Osteoblast (primary cell): ENCODE results near the gene SHC2. TPM values are rescaled to one million over a fixed set of nuclear protein-coding genes. Genes with fewer than 3 reads are reported as not detected.

ENCODE experiments used
- DNase-seq: peaks from one replicate; pipeline ENCODE4 v3.0.0; 2011; ENCODE audit warnings: low spot score, mixed read lengths; ENCODE audit not compliant: insufficient read length; ENCODE audit errors: missing footprints
- H2AFZ ChIP-seq: 2 replicates; pipeline ENCODE4 v1.6.0; 2011; ENCODE audit warnings: mild to moderate bottlenecking, low read length
- H3K27ac ChIP-seq: 2 replicates; pipeline ENCODE4 v1.5.1; 2011; ENCODE audit warnings: mild to moderate bottlenecking, low read depth, low read length, moderate library complexity
- H3K27me3 ChIP-seq: 2 replicates; pipeline ENCODE4 v1.6.0; 2012; ENCODE audit warnings: mild to moderate bottlenecking, control low read depth, inconsistent platforms, low read length, moderate library complexity; ENCODE audit not compliant: insufficient read depth
- H3K36me3 ChIP-seq: 2 replicates; pipeline ENCODE4 v1.5.1; 2011; ENCODE audit warnings: mild to moderate bottlenecking, low read length, control low read depth, moderate library complexity; ENCODE audit not compliant: insufficient read depth
- H3K4me1 ChIP-seq: 2 replicates; pipeline ENCODE4 v1.5.1; 2011; ENCODE audit warnings: mild to moderate bottlenecking, low read length, control low read depth, moderate library complexity; ENCODE audit not compliant: insufficient read depth
- H3K4me2 ChIP-seq: 2 replicates; pipeline ENCODE4 v1.6.0; 2011; ENCODE audit warnings: mild to moderate bottlenecking, low read length; ENCODE audit not compliant: insufficient read depth
- H3K4me3 ChIP-seq: fragments of 200-600 bp; sonication (generic); 3 replicates; pipeline ENCODE4 v1.5.1; 2012; ENCODE audit warnings: mild to moderate bottlenecking, low read length, inconsistent platforms; ENCODE audit not compliant: insufficient read depth
- H3K79me2 ChIP-seq: 2 replicates; pipeline ENCODE4 v1.6.0; 2012; ENCODE audit warnings: mild to moderate bottlenecking, low read length, control low read depth, inconsistent platforms; ENCODE audit not compliant: insufficient read depth
- H3K9me3 ChIP-seq: 2 replicates; pipeline ENCODE4 v1.5.1; 2011; ENCODE audit warnings: low read depth, low read length, control low read depth
- H4K20me1 ChIP-seq: 2 replicates; pipeline ENCODE4 v1.6.0; 2012; ENCODE audit warnings: mild to moderate bottlenecking, low read length, control low read depth; ENCODE audit not compliant: insufficient read depth
- total RNA-seq: library from RNA; depleted of rRNA; stranded (reverse); fragments of >200 nt; gene quantifications from 2 replicates; pipeline ENCODE4 v1.2.3, GENCODE V29; 2012
- TF ChIP-seq, protein P1 (sequence below): IDR thresholded peaks from 2 replicates; pipeline ENCODE4 v1.5.1; 2011; ENCODE audit warnings: mild to moderate bottlenecking, low read depth, low read length, moderate library complexity; ENCODE audit errors: extremely low read depth

SHC2 gene
- total RNA-seq, 1 donor, result 0.36 TPM

DNA sequence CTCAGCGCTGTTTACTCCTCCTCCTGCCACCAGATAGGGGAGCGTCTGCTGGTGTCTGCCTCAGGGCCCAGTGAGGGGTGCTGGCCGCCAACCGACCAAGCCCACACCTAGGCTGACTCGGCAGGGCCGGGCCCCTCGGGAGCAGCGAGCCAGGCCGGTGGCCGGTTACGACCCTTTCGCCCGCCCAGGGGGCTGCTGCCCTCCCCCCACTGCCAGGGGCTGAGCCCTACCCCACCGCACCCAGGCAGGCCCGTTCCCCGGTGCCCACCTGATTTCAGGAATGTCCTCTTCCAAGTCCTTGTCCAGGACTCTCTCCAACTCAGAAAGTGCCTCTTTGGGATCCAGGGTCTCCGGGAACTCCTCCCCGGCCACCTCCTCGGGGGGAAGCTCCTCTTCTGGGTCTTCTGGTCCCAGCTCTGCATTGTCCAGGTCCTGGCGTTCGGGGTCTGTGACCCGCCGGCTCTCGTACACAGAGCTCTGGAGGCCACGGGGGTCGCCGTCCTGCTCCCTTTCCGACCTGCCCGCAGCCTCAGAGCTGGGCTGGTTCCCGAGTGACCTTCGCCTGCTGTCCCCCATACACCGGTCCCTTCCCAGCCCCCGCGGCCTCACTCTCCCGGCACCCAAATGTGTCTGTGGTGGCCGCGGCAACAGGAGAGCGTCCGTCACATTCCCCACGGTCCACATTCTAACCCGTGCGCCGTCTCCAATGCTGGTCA, 85.3 kb downstream of the SHC2 start:
- Histone ChIP-seq H3K79me2 (no peaks in the 10 kb centered on the region), H2AFZ (no peak overlapping the region), H4K20me1 (no peaks in the 10 kb centered on the region), H3K27ac (no peak overlapping the region), H3K4me2 (no peak overlapping the region), H3K36me3 (no peaks in the 10 kb centered on the region), H3K9me3 (no peaks in the 10 kb centered on the region), H3K4me1 (no peaks in the 10 kb centered on the region), H3K27me3 (peaks cover 37% of the 10 kb centered on the region), H3K4me3 (no peak overlapping the region)
- TF ChIP-seq, protein P1, sequence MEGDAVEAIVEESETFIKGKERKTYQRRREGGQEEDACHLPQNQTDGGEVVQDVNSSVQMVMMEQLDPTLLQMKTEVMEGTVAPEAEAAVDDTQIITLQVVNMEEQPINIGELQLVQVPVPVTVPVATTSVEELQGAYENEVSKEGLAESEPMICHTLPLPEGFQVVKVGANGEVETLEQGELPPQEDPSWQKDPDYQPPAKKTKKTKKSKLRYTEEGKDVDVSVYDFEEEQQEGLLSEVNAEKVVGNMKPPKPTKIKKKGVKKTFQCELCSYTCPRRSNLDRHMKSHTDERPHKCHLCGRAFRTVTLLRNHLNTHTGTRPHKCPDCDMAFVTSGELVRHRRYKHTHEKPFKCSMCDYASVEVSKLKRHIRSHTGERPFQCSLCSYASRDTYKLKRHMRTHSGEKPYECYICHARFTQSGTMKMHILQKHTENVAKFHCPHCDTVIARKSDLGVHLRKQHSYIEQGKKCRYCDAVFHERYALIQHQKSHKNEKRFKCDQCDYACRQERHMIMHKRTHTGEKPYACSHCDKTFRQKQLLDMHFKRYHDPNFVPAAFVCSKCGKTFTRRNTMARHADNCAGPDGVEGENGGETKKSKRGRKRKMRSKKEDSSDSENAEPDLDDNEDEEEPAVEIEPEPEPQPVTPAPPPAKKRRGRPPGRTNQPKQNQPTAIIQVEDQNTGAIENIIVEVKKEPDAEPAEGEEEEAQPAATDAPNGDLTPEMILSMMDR, result no peak
- DNase-seq, result peak; percentile 58

DNA sequence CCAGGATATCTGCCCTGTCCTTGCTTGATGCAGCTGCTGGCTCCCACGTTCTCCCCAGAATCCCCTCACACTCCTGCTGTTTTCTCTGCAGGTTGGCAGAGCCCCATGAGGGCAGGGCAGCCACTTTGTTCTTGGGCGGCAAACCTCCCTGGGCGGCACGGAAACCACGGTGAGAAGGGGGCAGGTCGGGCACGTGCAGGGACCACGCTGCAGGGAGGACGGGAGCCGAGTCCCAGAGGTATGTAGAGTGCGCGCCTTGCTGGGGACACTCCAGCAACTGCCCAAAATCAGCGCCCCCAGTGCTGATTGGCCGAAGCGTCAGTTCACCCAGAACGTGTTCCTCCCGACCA, 86.0 kb downstream of the SHC2 start:
- H4K20me1 ChIP-seq, result no peaks in the 10 kb centered on the region
- H2AFZ ChIP-seq, result no peak overlapping the region

DNA sequence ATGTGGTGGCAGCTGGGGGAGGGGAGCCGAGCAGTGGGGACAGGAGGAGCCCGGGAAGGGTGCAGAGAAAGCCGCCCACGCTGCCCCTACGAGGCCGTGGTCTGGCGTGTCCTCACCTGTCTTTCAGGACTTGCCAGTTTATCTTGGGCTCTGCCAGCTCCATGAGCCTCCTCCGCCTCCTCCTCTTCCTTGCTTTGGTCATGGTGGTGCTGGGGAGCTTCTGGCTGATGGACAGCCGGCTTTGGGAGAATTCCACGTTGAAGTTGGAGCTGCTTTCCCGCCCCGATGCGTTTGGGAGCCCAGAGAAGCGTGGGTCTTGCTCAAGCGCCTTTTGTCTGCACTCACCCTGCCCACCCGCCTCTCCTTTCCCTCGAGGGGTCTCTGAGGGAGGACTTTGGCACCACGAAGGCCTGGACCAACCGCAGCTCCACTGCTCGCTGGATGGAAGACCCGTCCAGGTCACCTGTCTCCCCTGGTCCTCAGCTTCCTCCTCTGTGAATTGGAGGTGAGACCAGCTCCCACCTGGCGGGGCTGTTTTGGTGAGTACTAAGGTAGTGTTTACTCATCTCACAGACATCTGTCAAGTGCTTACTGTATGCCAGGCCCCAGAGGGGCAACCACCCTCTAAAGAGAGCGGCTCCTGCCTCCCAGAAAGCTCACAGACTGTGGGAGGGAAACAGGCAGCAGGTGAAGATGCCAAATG, 86.5 kb downstream of the SHC2 start:
- Histone ChIP-seq H3K9me3 (no peaks in the 10 kb centered on the region), H3K36me3 (no peaks in the 10 kb centered on the region), H3K27ac (no peak overlapping the region), H3K27me3 (peaks cover 39% of the 10 kb centered on the region), H3K4me3 (no peak overlapping the region), H3K4me1 (no peaks in the 10 kb centered on the region), H2AFZ (no peak overlapping the region), H4K20me1 (no peaks in the 10 kb centered on the region), H3K79me2 (no peaks in the 10 kb centered on the region), H3K4me2 (no peak overlapping the region)
- TF ChIP-seq, protein P1, result no peak
- no peak for DNase-seq

More for the DNA sequence above, 86.0 kb downstream of the SHC2 start:
- Histone ChIP-seq H3K27me3 (peaks cover 37% of the 10 kb centered on the region), H3K79me2 (no peaks in the 10 kb centered on the region), H3K4me1 (no peaks in the 10 kb centered on the region), H3K4me2 (no peak overlapping the region), H3K36me3 (no peaks in the 10 kb centered on the region), H3K9me3 (no peaks in the 10 kb centered on the region), H3K4me3 (no peak overlapping the region), H3K27ac (no peak overlapping the region)
- TF ChIP-seq, protein P1, result no peak
- peak; percentile 89 for DNase-seq
